ENCODE data around the gene PTCHD1.

- TF ChIP-seq ZNF615 (CRISPR knock-in tag; IDR thresholded peaks at IDR 0.05; ENCODE audit: borderline replicate concordance) (no peak), NFIC (IDR thresholded peaks at IDR 0.05; ENCODE audit: low read length) (no peak), ETS1 (CRISPR knock-in tag; IDR thresholded peaks at IDR 0.05) (no peak), ZBTB4 (CRISPR knock-in tag; IDR thresholded peaks at IDR 0.05; ENCODE audit: borderline replicate concordance) (no peak), ZBTB1 (CRISPR knock-in tag; IDR thresholded peaks at IDR 0.05; ENCODE audit: borderline replicate concordance) (no peak), ZNF781 (CRISPR knock-in tag; IDR thresholded peaks at IDR 0.05; ENCODE audit: borderline replicate concordance, not compliant biosample characterization) (no peak), NR1H2 (CRISPR knock-in tag; IDR thresholded peaks at IDR 0.05; ENCODE audit: borderline replicate concordance, low read depth) (no peak), CHCHD3 (CRISPR knock-in tag; IDR thresholded peaks at IDR 0.05) (no peak)
Observed at GRCh38 chrX:23344904-23345271, 10.2 kb downstream of the PTCHD1 start.
